Measurements from ENCODE around the gene FBXO21.
A peak's percentile ranks its signal among the peaks of the same experiment; 100 is the strongest.
"Not testable (repeated sequence)": the region's sequence is repeated elsewhere in the genome, so short reads cannot be mapped to it uniquely, and the experiment has no call there.

FBXO21 gene

DNA sequence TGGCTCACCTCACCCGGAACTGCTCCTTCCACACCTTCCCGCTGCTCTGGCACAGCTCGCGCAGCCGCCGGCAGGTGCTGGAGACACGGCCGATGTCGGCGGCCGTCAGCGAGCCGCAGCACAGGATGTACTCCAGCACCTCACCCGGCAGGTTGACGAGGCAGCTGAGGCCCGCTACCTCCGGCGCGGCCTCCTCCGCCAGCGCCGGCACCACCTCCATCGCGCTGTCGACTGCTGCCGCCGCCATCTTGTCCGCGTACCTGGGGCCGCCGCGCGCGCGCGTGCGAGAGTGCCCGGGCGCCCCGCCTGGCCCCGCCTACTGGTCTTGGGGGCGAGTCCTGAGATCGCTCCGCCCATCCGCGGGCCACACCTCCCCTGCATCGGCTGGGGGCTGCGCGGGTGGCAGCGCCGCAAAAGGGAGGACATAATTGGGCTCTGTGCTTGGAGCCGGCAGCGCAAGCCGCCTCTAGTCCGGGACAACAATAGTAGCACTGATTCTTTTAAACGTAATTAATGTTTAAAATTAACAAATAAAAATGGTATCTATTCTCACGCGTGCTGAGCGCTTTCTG, at the start of gene FBXO21:
FBXO21 (minus strand) TSS at position 261 of the 572 bp plus-strand sequence; CDS start at position 247, 14 bp downstream.
- peak; percentile 80 for DNase-seq (ENCODE audit: low read depth)

DNA sequence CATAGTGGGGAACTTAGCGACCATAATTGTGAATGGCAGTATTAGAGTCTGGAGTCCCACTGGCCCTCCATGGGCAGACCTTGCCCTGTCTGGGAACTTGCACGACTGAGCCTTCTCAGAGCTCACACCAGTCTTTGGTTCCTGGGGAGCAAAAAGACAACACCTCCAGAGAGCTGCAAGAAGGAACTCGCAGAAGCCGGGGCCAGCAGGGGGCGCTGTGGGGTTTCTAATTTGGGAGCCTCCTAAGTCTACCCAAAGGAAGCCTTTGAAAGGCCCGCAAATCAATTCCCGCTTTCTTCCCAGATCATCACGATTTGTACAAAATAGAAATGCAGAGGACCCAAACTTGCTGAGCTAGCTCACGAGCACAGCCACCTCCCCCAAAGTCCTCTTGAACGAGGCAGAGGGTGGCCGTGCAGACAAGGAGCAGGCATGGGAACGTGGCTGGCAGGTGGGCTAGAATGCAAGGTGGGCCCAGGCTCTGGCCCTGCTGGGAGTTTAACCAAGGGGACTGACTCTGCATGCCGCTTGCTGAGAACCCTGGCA, 46.3 kb upstream of the FBXO21 start:
- DNase-seq (ENCODE audit: low read depth) = peak; percentile 16

- no peak for DNase-seq (ENCODE audit: low read depth)
Measured at GRCh38 chr12:117235261-117235660, 45.0 kb upstream of the FBXO21 start.

GRCh38 chr12:117234441-117234840, 44.2 kb upstream of the FBXO21 start:
- no peak for DNase-seq (ENCODE audit: low read depth)

- no peak for DNase-seq (ENCODE audit: low read depth)
Measured at GRCh38 chr12:117231750-117232149, 41.5 kb upstream of the FBXO21 start.

DNA sequence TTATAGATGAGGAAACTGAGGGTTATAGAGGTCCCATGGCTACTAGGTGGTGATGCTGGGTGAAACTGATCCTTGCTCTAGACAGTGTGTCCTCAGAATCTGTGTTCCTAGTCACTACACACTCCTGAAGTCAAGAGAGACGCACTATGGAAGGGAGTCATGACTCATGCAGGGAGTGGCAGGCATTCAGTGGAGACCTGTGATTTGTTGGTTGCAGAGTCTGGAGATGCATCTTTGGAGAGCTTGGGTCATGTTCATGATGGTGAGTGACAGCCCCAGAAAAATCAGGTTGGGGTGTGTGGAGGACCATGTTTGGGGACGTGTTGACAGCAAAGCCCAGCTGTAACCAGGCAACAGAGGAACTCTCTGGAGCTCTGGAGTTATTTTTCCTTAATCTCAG, 38.0 kb upstream of the FBXO21 start:
- no peak for DNase-seq (ENCODE audit: low read depth)

- no peak for DNase-seq (ENCODE audit: low read depth)
Measured at GRCh38 chr12:117227000-117227653, 36.9 kb upstream of the FBXO21 start.

DNA sequence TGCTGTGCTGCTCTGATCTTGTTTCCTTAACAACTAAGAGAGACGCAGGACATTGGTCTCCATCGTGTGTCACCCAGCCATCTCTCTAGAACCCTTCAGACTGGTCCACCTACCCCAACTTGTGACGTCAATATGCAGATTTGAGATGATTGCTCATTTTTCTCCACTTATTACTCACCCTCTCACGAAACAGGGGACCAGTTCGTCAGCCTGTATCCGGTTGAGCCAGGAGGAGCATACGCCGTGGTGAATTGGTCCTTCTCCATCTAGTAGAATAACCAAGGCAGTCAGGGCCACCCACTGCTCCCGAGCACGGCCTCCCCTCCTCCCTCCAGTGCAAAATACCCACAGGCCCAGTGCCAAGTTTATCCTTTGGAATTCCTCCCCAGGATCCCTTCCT, 36.2 kb upstream of the FBXO21 start:
- no peak for DNase-seq (ENCODE audit: low read depth)

DNA sequence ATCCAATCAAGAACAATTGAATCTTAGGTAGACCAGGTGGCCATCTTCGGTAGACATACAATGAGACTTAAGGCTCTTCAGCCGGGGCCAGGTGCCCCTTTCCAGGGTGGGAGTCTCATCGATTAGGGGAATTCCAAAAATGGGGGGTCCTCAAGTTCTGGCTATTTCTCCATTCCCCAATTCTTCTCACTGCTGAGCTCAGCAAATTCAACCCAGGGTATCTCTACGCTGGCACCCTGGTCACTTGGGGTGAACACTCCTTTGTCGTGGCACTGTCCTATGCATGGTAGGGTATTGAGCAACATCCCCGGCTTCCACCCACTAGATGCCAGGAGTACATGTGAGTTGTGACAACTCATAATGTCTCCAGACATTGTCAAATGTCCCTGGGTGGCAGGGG, 34.9 kb upstream of the FBXO21 start:
- DNase-seq (ENCODE audit: low read depth) = no peak

DNA sequence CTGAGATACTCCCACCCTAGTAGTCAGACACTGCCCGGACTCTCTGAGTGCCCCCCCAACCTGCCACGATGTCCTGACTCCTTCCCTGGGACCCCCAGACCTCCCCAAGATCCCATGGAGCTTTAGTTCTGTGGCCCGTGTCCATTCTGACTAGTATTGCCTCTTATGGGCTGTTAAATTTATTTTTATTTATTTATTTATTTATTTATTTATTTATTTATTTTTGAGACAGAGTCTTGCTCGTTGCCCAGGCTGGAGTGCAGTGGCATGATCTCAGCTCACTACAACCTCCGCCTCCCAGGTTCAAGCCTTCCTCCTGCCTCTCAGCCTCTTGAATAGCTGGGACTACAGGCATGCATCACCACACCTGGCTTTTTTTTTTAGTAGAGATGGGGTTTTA, 30.7 kb upstream of the FBXO21 start:
- not testable (repeated sequence) for DNase-seq (ENCODE audit: low read depth)

DNA sequence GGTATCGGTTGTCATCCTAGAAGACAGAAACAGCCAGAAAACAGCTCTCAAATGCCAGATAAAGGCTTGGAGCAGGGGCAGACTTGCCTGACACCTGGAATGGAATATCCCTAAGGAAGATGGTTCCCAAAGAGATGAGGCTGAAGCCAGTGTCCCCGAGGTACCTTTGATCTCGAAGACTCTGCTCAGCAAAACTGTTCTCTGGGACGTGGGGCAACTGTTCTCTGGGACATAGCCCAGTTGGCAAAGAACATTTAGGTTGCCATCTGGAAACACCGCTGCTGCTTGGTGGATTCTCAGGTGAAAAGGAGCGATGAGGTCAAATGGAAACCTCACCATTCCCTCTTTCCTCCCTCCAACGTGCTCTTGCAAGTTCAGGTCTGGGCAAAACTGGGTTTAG, 27.9 kb upstream of the FBXO21 start:
- DNase-seq (ENCODE audit: low read depth) = no peak

DNA sequence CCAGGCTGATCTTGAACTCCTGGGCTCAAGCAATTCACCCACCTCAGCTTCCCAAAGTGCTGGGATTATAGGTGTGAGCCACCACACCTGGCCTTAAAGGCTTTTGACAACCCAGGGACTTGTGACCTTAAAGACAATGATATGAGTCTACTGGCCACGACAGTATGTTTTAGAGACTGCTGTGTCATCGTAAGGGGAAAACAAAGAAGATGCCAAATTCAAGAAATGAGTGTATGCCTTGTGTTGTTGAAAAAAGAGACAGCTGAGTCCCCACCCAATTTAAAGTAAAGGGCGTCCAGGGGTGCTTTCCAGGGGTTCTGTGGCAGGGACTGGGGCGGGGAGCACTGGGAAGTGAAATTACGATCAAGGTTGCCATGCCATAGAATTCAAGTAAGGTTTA, 26.4 kb upstream of the FBXO21 start:
- no peak for DNase-seq (ENCODE audit: low read depth)

GRCh38 chr12:117214797-117215196, 24.5 kb upstream of the FBXO21 start:
- no peak for DNase-seq (ENCODE audit: low read depth)

DNA sequence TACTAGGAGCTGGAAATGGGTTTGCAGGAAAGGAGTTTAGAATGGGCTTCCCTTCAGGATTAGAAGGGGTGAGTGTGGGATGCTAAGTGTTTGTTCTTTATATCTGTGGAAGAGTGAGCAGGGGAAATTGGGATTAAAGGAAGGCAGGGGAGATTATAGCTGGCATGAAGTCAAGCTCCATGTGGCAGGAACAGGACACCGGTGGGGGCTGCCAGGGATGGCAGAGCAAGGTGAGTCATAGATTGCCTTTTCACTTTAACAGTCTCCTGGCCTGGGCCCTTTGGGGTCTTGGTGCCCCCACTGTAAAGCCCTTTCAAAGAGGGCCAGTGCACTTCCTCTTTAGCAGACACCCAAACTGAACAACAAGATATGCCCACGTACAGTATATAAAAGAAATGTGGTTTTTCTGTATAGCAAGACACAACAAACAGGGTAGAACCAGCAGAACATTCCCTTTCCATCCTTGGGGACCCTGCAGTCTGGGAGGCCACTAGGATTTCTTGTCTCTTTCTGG, 23.1 kb upstream of the FBXO21 start:
- no peak for DNase-seq (ENCODE audit: low read depth)

DNA sequence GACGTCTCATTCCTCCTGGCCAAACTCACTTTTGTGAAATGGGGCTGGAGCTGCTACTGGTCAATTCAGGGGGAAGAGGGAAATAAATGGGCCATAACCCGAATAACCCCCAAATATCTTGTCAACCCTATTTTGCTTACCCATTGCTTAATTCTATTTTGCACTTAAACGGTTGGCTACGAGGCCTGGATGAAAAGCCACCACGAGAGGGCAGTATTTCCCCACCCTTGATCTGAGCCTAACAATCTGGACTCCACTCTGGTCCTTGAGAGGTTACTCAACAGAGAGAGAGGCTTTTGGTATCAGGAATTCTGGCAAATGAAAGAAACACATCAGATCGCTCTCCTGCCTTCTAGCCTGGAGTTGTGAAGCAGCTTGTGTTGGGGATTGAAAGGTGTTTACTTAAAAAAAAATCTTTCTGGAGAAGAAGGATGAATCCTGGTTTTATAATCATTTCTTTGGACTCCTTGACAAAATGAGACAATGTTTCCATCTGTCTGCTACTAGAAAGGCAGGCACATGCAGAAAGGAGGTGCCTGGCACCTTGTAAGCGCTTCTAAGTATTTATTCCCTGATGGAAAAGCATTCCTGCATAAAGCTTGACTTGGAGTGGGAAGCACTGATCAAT, 22.4 kb upstream of the FBXO21 start:
- peak; percentile 75 for DNase-seq (ENCODE audit: low read depth)

DNA sequence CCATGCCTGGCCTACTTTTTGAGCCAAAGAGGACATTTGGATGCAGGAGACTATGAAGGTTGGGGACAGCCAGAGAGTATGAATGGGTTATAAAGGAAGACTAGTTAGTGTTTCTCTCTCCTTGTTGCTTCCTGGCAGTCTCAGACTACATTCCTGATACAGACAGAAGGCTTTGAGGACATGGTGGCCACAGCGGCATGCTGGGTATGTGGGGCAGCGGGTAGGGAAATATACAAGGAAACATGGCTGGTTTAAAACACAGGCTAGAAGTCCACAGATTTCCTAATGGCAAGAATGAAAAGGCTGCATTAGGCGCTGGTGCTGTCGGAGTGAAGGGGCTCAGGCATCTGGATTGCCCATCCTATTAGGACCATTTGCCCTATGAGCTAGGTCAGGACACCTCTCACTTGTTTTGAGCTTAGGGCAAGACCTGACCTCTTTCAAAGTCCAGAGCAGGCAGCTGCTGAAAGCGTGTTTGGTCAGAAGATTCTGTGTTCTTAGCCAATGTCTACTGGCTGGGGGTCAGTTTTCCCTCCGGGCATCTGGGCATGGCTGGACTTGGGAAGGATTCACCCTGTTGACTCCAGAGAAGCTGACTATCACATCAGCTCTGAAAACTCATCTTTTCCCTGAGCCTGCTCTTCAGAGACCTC, 20.1 kb upstream of the FBXO21 start:
- no peak for DNase-seq (ENCODE audit: low read depth)

DNA sequence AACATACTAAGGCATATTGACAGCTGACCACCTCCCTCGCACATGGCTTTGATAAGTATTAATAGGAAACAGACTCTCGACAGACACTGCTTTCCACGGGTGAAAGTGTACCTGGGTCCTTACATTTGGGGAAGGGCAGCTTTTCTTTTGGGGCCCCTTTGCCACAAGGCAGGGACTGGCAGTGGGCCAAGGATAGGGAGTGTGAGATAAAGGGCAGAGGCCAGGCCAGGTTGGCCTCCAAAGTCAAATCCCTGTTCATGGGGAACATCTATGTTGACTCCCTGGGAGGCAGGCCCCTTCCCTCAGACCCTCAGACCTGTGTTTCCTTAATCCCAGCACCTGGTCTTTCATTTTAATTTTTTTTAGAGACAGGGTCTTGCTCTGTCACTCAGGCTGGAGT, 19.4 kb upstream of the FBXO21 start:
- no peak for DNase-seq (ENCODE audit: low read depth)

DNA sequence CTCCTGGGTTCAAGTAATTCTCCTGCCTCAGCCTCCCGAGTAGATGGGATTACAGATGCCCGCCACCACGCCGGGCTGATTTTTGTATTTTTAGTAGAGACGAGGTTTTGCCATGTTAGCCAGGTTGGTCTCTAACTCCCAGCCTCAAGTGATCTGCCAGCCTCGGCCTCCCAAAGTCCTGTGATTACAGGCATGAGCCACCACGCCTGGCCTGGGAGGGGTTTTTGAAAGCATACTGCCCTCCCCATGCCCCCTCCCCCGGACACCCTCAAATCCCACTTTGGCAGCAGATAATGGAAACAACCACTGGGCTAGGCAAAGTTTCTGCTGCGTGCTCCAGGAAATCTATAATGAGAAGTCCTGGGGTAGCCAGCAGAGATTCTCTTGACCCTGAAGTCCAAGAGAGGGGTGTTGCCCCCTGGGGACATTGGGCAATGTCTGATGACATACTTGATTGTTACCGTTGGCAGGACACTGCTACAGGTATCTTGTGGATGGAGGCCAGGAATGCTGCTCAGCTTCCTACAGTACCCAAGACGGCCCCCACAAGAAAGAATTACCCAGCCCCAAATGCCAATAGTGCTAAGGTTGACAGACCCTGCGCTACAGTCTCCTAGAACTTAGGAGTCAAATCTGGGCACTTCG, 18.7 kb upstream of the FBXO21 start:
- DNase-seq (ENCODE audit: low read depth) = no peak

DNA sequence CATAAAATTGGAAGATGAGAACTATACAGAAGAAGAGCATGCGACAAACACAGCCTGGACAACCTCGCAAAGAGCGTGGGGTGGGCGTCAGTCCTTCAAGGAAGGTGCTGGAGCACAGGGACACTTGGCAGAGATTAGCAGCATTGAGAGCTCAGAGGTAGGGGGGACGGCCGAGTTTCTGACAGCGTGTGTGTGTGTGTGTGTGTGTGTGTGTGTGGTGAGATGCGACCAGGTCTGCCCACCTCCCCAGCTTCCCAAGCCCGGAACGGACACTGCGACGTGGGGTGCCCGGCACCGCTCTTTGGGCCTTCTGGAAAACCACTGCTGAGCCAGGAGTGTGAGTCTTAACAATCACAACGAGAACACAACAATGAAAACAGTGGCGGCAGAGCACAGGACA, 17.9 kb upstream of the FBXO21 start:
- DNase-seq (ENCODE audit: low read depth) = no peak

DNA sequence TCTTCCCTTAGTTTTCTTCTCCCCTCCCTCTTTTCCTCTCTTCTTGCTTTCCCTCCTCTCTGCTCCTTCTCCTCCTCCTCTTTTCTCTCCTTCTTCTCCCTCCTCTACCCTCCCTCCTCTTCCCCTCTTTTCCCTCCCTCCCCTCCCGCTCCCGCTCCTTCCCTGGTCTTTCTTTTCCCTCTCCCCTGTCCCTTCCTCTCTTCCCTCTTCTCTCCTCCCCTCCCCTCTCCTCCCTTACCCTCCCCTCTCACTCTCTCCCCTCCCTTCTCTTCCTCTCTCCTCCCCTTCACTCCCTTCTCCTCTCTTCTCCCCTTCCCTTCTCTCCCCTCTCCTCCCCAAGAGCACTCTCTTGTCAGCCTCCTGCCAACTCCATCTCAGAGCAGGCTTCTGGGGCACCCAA, 17.4 kb upstream of the FBXO21 start:
- no peak for DNase-seq (ENCODE audit: low read depth)

DNA sequence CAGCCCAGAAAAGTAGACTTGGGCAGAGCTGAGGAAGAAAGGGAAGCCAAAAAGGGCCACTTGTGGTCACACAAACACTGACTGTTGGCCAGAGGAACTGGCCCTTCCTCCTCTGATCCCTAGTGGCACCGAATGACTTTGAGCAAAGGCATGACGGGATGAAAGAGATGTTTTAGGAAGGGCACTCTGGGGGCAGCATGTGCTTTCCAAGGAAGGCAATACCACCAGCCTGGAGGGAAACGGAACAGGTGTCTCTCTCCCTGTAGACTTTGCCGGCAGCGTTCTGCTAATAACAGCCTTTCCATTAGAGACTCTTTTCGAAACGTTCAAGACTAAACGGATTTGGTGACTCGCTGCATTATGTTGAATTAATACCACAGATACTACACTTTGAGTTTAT, 12.3 kb upstream of the FBXO21 start:
- DNase-seq (ENCODE audit: low read depth) = no peak

DNA sequence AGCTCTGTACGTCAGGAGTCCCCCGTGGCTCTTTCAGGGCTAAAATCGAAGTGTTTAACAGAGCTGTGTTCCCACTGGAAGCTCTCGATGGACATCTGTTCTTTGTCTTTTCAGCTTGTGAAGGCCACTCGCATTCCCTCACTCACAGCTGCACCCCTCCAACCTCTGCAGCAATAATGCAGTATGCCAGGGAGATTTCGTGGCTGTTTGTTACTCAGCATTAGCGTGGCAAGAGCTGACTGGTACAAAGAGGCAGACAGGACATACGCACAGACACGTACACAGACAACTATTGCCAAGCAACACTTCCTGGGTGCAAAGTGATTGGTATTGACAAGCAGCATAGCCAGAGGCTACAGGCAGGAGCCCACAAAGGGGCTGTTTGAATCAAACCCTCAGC, 11.8 kb upstream of the FBXO21 start:
- no peak for DNase-seq (ENCODE audit: low read depth)

All from fibroblast of gingiva (primary cell).